Neural crest cell (in vitro differentiated cells): ENCODE measurements around the gene HMCN2. TPM values are rescaled to one million over a fixed set of nuclear protein-coding genes. Genes with fewer than 3 reads are reported as not detected.

Experiments used
- DNase-seq: peaks from one replicate; pipeline ENCODE4 v3.0.0; 2021; ENCODE audit warnings: low read depth, mixed read lengths, low spot score
- H3K27ac Mint-ChIP-seq: one replicate; pipeline ENCODE4 v1.8.0; 2021; ENCODE audit warnings: mild to moderate bottlenecking, mixed read lengths; ENCODE audit not compliant: unreplicated experiment
- H3K27me3 Mint-ChIP-seq: 2 replicates; pipeline ENCODE4 v1.8.0; 2021; ENCODE audit warnings: low read depth, mild to moderate bottlenecking, mixed read lengths
- H3K36me3 Mint-ChIP-seq: 2 replicates; pipeline ENCODE4 v1.8.0; 2021; ENCODE audit warnings: low read depth, mild to moderate bottlenecking, mixed read lengths
- H3K4me1 Mint-ChIP-seq: 2 replicates; pipeline ENCODE4 v1.8.0; 2021; ENCODE audit warnings: mixed read lengths
- H3K4me3 Mint-ChIP-seq: one replicate; pipeline ENCODE4 v1.8.0; 2021; ENCODE audit warnings: mild to moderate bottlenecking, mixed read lengths
- H3K9me3 Mint-ChIP-seq: 2 replicates; pipeline ENCODE4 v1.8.0; 2021; ENCODE audit warnings: mixed read lengths
- total RNA-seq: library from RNA; stranded (reverse); gene quantifications from 2 replicates; pipeline ENCODE4 v1.2.1, GENCODE V29; 2021
- TF ChIP-seq, protein P1 (sequence below): fragments of 200-600 bp; sonication (generic); conservative IDR thresholded peaks from 2 replicates; pipeline ENCODE4 v1.5.0; 2021; ENCODE audit warnings: antibody characterized with exemption, mild to moderate bottlenecking

Gene HMCN2
- total RNA-seq, 1 donor from 2014 or later: not detected

DNA sequence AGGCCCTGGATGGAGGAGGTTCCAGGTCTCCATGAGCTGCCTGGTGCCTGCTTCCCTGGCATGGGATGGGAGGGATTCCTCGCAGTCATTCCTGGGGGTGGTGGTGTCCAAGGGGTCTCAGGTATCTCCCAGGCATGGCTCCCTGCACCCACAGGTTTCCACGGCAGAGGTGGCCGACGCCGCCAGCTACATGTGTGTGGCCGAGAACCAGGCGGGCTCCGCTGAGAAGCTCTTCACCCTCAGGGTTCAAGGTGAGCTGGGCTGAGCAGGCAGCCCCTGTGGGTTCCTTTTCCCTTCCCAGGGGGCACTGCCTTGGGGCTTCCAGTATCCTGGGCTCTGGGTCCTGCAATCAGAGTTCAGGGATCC, 117.8 kb downstream of the HMCN2 start:
- H3K4me3 Mint-ChIP-seq: no peak overlapping the region
- H3K27me3 Mint-ChIP-seq: no peaks in the 10 kb centered on the region
- no peaks in the 10 kb centered on the region for H3K9me3 Mint-ChIP-seq
- no peak for DNase-seq
- peaks cover 4% of the 10 kb centered on the region for H3K4me1 Mint-ChIP-seq
- no peaks in the 10 kb centered on the region for H3K36me3 Mint-ChIP-seq
- TF ChIP-seq, protein P1, sequence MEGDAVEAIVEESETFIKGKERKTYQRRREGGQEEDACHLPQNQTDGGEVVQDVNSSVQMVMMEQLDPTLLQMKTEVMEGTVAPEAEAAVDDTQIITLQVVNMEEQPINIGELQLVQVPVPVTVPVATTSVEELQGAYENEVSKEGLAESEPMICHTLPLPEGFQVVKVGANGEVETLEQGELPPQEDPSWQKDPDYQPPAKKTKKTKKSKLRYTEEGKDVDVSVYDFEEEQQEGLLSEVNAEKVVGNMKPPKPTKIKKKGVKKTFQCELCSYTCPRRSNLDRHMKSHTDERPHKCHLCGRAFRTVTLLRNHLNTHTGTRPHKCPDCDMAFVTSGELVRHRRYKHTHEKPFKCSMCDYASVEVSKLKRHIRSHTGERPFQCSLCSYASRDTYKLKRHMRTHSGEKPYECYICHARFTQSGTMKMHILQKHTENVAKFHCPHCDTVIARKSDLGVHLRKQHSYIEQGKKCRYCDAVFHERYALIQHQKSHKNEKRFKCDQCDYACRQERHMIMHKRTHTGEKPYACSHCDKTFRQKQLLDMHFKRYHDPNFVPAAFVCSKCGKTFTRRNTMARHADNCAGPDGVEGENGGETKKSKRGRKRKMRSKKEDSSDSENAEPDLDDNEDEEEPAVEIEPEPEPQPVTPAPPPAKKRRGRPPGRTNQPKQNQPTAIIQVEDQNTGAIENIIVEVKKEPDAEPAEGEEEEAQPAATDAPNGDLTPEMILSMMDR: no peak
- no peak overlapping the region for H3K27ac Mint-ChIP-seq

DNA sequence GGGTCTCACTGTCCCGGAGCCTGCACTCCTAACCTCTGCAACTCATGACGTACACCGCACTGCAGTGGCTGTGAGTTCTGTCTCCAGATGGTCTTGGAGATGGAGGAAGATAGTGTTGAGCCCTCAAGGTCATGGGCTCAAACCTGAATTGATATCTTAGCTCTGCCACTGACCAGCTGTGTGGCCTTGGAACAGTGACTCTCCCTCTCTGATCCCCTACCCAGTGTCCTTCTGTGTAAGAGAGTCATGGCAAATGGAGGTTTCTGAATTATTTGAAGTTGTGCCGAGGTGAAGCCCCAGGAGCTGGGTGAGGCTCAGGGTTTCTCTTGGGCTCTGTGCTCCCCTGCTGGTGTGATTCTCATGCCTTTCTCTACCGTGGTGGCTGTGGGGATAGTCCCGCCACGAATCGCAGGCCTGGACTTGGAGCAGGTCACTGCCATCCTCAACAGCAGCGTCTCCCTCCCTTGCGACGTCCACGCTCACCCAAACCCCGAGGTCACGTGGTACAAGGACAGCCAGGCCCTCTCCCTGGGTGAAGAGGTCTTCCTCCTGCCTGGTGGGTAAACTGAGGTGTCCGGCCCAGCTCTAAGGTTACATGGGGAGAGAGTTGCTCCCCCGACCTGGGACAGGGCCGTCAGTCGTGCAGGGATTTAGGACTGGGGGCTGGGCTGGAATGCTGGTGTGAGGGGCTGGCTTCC, 118.6 kb downstream of the HMCN2 start:
- H3K4me3 Mint-ChIP-seq: no peak overlapping the region
- no peaks in the 10 kb centered on the region for H3K9me3 Mint-ChIP-seq
- no peak for DNase-seq
- H3K27ac Mint-ChIP-seq: no peak overlapping the region
- no peaks in the 10 kb centered on the region for H3K36me3 Mint-ChIP-seq
- no peaks in the 10 kb centered on the region for H3K27me3 Mint-ChIP-seq
- H3K4me1 Mint-ChIP-seq: peaks cover 4% of the 10 kb centered on the region
- TF ChIP-seq, protein P1: no peak

DNA sequence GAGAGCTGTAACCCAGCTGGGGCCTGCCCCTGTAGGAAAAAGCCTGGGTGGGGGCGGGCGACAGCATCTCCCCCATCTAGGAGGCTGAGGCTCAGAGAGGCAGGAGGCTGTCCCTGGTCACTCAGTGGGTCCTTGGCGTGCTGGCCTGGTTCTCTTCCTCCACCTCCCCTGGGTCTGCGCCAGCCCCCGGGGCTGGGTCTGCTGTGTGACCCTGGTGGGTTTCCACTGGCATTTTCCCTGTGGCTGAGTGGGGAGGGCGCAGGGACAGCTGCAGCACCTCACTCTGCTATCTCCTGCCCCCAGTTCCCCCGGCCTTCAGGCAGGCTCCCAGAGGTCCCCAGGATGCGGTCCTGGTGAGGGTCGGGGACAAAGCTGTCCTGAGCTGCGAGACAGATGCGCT, 119.7 kb downstream of the HMCN2 start:
- Mint-ChIP-seq H3K9me3 (no peaks in the 10 kb centered on the region), H3K36me3 (no peaks in the 10 kb centered on the region), H3K4me1 (peaks cover 6% of the 10 kb centered on the region), H3K4me3 (no peak overlapping the region), H3K27me3 (no peaks in the 10 kb centered on the region), H3K27ac (no peak overlapping the region)
- TF ChIP-seq, protein P1: no peak
- DNase-seq: no peak

DNA sequence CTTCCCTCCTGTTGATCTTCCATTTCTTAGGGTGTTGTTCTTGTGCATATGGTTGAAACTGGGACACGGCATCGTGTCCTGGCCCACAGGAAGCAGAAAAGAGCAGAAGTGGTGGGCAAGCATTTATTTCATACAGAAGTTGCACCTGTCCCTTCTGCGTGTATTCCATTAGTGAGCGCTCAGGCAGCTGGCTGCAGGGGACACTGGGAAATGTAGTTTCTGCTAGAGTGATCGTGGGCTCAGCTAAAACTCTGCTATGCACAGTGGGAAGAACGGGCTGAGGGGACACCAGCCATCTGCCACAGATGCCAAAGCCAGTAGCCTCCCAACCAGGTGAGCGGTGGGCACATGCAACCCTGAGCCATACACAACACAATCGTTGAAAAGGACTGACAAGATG, 121.8 kb downstream of the HMCN2 start:
- no peak for DNase-seq
- peaks cover 8% of the 10 kb centered on the region for H3K4me1 Mint-ChIP-seq
- H3K4me3 Mint-ChIP-seq: no peak overlapping the region
- no peaks in the 10 kb centered on the region for H3K36me3 Mint-ChIP-seq
- no peaks in the 10 kb centered on the region for H3K9me3 Mint-ChIP-seq
- no peaks in the 10 kb centered on the region for H3K27me3 Mint-ChIP-seq
- H3K27ac Mint-ChIP-seq: no peak overlapping the region
- TF ChIP-seq, protein P1: no peak

DNA sequence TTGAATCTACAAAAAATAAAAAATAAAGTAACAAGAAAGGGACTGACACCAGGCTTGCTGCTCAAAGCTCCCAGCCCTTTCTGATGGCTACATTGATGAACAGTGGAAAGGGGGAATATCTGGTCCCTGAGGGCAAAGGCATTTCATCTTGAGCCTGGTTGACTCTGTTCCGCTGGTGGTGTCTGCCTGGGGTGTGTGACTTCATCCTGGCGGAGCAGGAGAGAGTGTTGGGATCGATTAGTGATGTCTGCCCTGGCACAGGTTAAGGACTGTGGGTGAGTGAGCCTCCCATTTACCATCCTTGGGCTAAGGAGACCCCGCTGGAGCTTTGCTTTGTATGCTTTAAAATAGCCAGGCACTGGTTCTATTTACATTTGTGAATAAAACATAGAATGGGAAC, 122.3 kb downstream of the HMCN2 start:
- TF ChIP-seq, protein P1: no peak
- H3K4me3 Mint-ChIP-seq: no peak overlapping the region
- H3K9me3 Mint-ChIP-seq: no peaks in the 10 kb centered on the region
- no peaks in the 10 kb centered on the region for H3K36me3 Mint-ChIP-seq
- H3K27me3 Mint-ChIP-seq: no peaks in the 10 kb centered on the region
- DNase-seq: no peak
- H3K4me1 Mint-ChIP-seq: peaks cover 10% of the 10 kb centered on the region
- no peak overlapping the region for H3K27ac Mint-ChIP-seq
